Thyroid gland (tissue), 4 donors: ENCODE measurements around the gene CYSTM1.

Experiments used
- CTCF ChIP-seq, 6 experiments: fragments of 200-600 bp in 3 of 6; fragments of 450-650 bp in 3 of 6; sonication (generic) in 3 of 6; IDR thresholded peaks; one replicate each; pipeline ENCODE4 v1.5.1; 2016 to 2019; ENCODE audit warnings: antibody characterized with exemption in 6 of 6, mild to moderate bottlenecking in 2 of 6, inconsistent platforms in 1 of 6, moderate library complexity in 1 of 6
- POLR2A ChIP-seq, 2 donors: fragments of 450-650 bp; IDR thresholded peaks; one replicate each; pipeline ENCODE4 v1.6.1; 2017; ENCODE audit warnings: antibody characterized with exemption in 2 of 2, mild to moderate bottlenecking in 2 of 2, moderate library complexity in 1 of 2

GRCh38 chr5:140185409-140185808 is 10.4 kb downstream of the CYSTM1 start:
- TF ChIP-seq CTCF (IDR thresholded peaks at IDR 0.05): no peak
- TF ChIP-seq POLR2A (IDR thresholded peaks at IDR 0.05): no peak
